Smooth muscle cell of the brain vasculature (primary cell): Measurements from ENCODE around the gene ACAP2.
"Not testable (repeated sequence)": the region's sequence is repeated elsewhere in the genome, so short reads cannot be mapped to it uniquely, and the experiment has no call there.

Experiments
- DNase-seq: peaks from one replicate; pipeline ENCODE4 v3.0.0-alpha.2; 2012; ENCODE audit warnings: low read depth, low spot score

ACAP2 gene

GRCh38 chr3:195394024-195394423 is 48.8 kb downstream of the ACAP2 start:
- DNase-seq = no peak

GRCh38 chr3:195388380-195388779 is 54.4 kb downstream of the ACAP2 start:
- no peak for DNase-seq

GRCh38 chr3:195386739-195387138 is 56.1 kb downstream of the ACAP2 start:
- DNase-seq = no peak

GRCh38 chr3:195385526-195385925 is 57.3 kb downstream of the ACAP2 start:
- no peak for DNase-seq

- no peak for DNase-seq
Measured at GRCh38 chr3:195384952-195385351, 57.9 kb downstream of the ACAP2 start.

GRCh38 chr3:195372220-195372619 is 70.6 kb downstream of the ACAP2 start:
- no peak for DNase-seq

- DNase-seq = no peak
Measured at GRCh38 chr3:195366200-195366925, 76.5 kb downstream of the ACAP2 start.

- DNase-seq = no peak
Measured at GRCh38 chr3:195365371-195365770, 77.4 kb downstream of the ACAP2 start.

GRCh38 chr3:195357797-195358196 is 85.0 kb downstream of the ACAP2 start:
- not testable (repeated sequence) for DNase-seq

- no peak for DNase-seq
Measured at GRCh38 chr3:195356151-195357086, 86.4 kb downstream of the ACAP2 start.

GRCh38 chr3:195354009-195354408 is 88.8 kb downstream of the ACAP2 start:
- not testable (repeated sequence) for DNase-seq

GRCh38 chr3:195352895-195353488 is 89.8 kb downstream of the ACAP2 start:
- DNase-seq = no peak

- no peak for DNase-seq
Measured at GRCh38 chr3:195348426-195349115, 94.2 kb downstream of the ACAP2 start.

- no peak for DNase-seq
Measured at GRCh38 chr3:195337747-195338146, 105.1 kb downstream of the ACAP2 start.

GRCh38 chr3:195334967-195335366 is 107.9 kb downstream of the ACAP2 start:
- DNase-seq = no peak

GRCh38 chr3:195319060-195319459 is 123.8 kb downstream of the ACAP2 start:
- DNase-seq = no peak

- DNase-seq = no peak
Measured at GRCh38 chr3:195312714-195313113, 130.1 kb downstream of the ACAP2 start.

GRCh38 chr3:195307711-195308110 is 135.1 kb downstream of the ACAP2 start:
- no peak for DNase-seq

GRCh38 chr3:195306369-195306768 is 136.5 kb downstream of the ACAP2 start:
- DNase-seq = no peak

- no peak for DNase-seq
Measured at GRCh38 chr3:195302431-195302830, 140.4 kb downstream of the ACAP2 start.

- DNase-seq = no peak
Measured at GRCh38 chr3:195297446-195297845, 145.4 kb downstream of the ACAP2 start.

- DNase-seq = no peak
Measured at GRCh38 chr3:195296662-195297061, 146.2 kb downstream of the ACAP2 start.
